Heart left ventricle (tissue), 16 donors: ENCODE measurements around the gene STXBP4. TPM values are rescaled to one million over a fixed set of nuclear protein-coding genes. Genes with fewer than 3 reads are reported as not detected.

Experiments used
- ATAC-seq, 4 donors: fragments of 200-7000 bp; cut with Tn5 transposase; one replicate each; pipeline ENCODE4 v1.9.1; 2020 to 2022; ENCODE audit warnings: moderate library complexity in 4 of 4, mild to moderate bottlenecking in 3 of 4, moderate number of reproducible peaks in 1 of 4
- DNase-seq, 5 donors: peaks; one replicate each; pipeline ENCODE4 v3.0.0-alpha.2; 2020
- H3K27ac ChIP-seq, 12 donors: fragments of 200-600 bp; sonication (generic) in 4 of 12; one replicate each; pipeline versions ENCODE4 v1.5.0 to v1.8.0; 2016 to 2022; ENCODE audit warnings: mild to moderate bottlenecking in 2 of 12
- H3K27me3 ChIP-seq, 9 donors: fragments of 200-600 bp; sonication (generic) in 2 of 9; one replicate each; pipeline versions ENCODE4 v1.5.1 to v1.8.0; 2016 to 2022; ENCODE audit warnings: mild to moderate bottlenecking in 3 of 9
- H3K36me3 ChIP-seq, 9 donors: fragments of 200-600 bp; sonication (generic) in 2 of 9; one replicate each; pipeline versions ENCODE4 v1.5.0 to v1.8.0; 2018 to 2022; ENCODE audit warnings: mild to moderate bottlenecking in 2 of 9
- H3K4me1 ChIP-seq, 12 donors: fragments of 200-600 bp; sonication (generic) in 4 of 12; one replicate each; pipeline versions ENCODE4 v1.5.0 to v1.8.0; 2016 to 2022; ENCODE audit warnings: mild to moderate bottlenecking in 3 of 12
- H3K4me3 ChIP-seq, 12 donors: fragments of 200-600 bp; sonication (generic) in 4 of 12; one replicate each; pipeline versions ENCODE4 v1.5.0 to v1.8.0; 2017 to 2022; ENCODE audit warnings: mild to moderate bottlenecking in 9 of 12, moderate library complexity in 4 of 12
- H3K9me3 ChIP-seq, 12 donors: fragments of 200-600 bp; sonication (generic) in 4 of 12; one replicate each; pipeline versions ENCODE4 v1.5.0 to v1.8.0; 2016 to 2022; ENCODE audit warnings: mild to moderate bottlenecking in 1 of 12
- CTCF ChIP-seq, 12 donors: fragments of 200-600 bp; sonication (generic) in 4 of 12; IDR thresholded peaks; one replicate each; pipeline versions ENCODE4 v1.5.0 to v1.8.0; 2018 to 2022; ENCODE audit warnings: antibody characterized with exemption in 12 of 12, mild to moderate bottlenecking in 5 of 12
- POLR2A ChIP-seq, 2 donors: fragments of 450-650 bp; IDR thresholded peaks; one replicate each; pipeline ENCODE4 v1.6.1; 2017; ENCODE audit warnings: antibody characterized with exemption in 2 of 2, mild to moderate bottlenecking in 2 of 2, moderate library complexity in 2 of 2
- WGBS, 4 donors: extraction: QIAGEN DNeasy Blood & Tissue Kit in 2 of 4; methylation state at CpG; one replicate each; pipeline versions ENCODE4 v1.1.5 to v1.1.7; 2013 to 2018; 5-methylcytosine and 5-hydroxymethylcytosine counted together
- intact Hi-C, 10 donors: fragments of 100-400 bp; cut with DNase I; formaldehyde crosslinking; loops; one replicate each; pipeline versions ENCODE4 v1.11.1 to v1.14.2; 2022
- polyA plus RNA-seq, 2 donors: library from polyadenylated mRNA; stranded (reverse); fragments of 200-250 nt; gene quantifications; one replicate each; pipeline ENCODE4 v1.2.3, GENCODE V29; 2013
- total RNA-seq, 9 donors: library from RNA; depleted of rRNA in 2 of 9; stranded (reverse); fragments of >200 nt in 2 of 9; fragmentation: NEBNext Ultra II Directional in 3 of 9; extraction: Animal tissue kit (Norgen Biotek cat#: 25700) in 3 of 9; gene quantifications; one replicate each; pipeline versions ENCODE4 v1.1.0 to v1.2.4, GENCODE V29; 2016 to 2023
- donor health status: ischemic (EF 13 %, LVEDD 7.1; RV severe dilation, severe dysfunction).
- donor health status: healthy with polysubstance abuse.
- donor health status: DM: no; HTN: yes; CAD: no.
- donor health status: DM: no; HTN: no; CAD: no.
- donor health status: ischemic (EF 25% LVEDD 6.9; RV normal size, moderate dysfunction).
- donor health status: ischemic (EF 25% LVEDD 5.7; RV mildly dilated, moderate dysfunction).
- donor health status: healthy.
- donor health status: DM: yes; HTN: yes; CAD: no.
- donor health status: ischemic (EF 35%, LVEDD 5.7; RV mildly dilated, moderate dysfunction).
- donor health status: nonischemic (EF 11% LVEDD 7.7; RV severe dilation, severe dysfunction).
- donor health status: DM: yes; HTN: yes; CAD: no.
- donor health status: PGD.
- donor health status: ischemic (EF 29% LVEDD 5.4; RV normal size, mild dysfunction).
- donor health status: nonischemic (EF 23%, LVEDD 6.1; RV moderate dilation, normal function).

Gene STXBP4
- total and polyA plus RNA-seq, 11 donors = 1.3 to 7.8 (median 4.7) TPM

GRCh38 chr17:54945231-54945630 is 23.3 kb upstream of the STXBP4 start:
- Histone ChIP-seq H3K36me3 (peaks cover 0 to 4% (median 0%) of the 10 kb centered on the region in 9 donors), H3K4me3 (no peak overlapping the region), H3K27me3 (no peaks in the 10 kb centered on the region), H3K27ac (no peak overlapping the region), H3K9me3 (no peaks in the 10 kb centered on the region), H3K4me1 (no peaks in the 10 kb centered on the region)
- whole genome bisulfite sequencing, 4 donors = 78 to 88% (median 83%) methylated on average over 1 of the region's 1 CpG
- no peak for ATAC-seq
- TF ChIP-seq CTCF (IDR thresholded peaks at IDR 0.05) = no peak
- TF ChIP-seq POLR2A (IDR thresholded peaks at IDR 0.05) = no peak
- intact Hi-C loops = no loop called here
- no peak for DNase-seq

- no peak for TF ChIP-seq POLR2A (IDR thresholded peaks at IDR 0.05)
- no peak for TF ChIP-seq CTCF (IDR thresholded peaks at IDR 0.05)
- H3K4me3 ChIP-seq = no peak overlapping the region
- no peak for ATAC-seq
Observed at GRCh38 chr17:54945671-54946070, 22.9 kb upstream of the STXBP4 start.

GRCh38 chr17:54947396-54947795 is 21.2 kb upstream of the STXBP4 start:
- peaks cover 0 to 8% (median 0%) of the 10 kb centered on the region in 9 donors for H3K36me3 ChIP-seq
- H3K4me1 ChIP-seq = no peaks in the 10 kb centered on the region
- ATAC-seq (no peak), DNase-seq (no peak)
- H3K27ac ChIP-seq = no peak overlapping the region
- intact Hi-C loops = no loop called here
- H3K9me3 ChIP-seq = no peaks in the 10 kb centered on the region
- no peak for TF ChIP-seq CTCF (IDR thresholded peaks at IDR 0.05)
- TF ChIP-seq POLR2A (IDR thresholded peaks at IDR 0.05) = no peak
- no peaks in the 10 kb centered on the region for H3K27me3 ChIP-seq
- WGBS, 4 donors = 87 to 94% (median 91%) methylated on average over 2 of the region's 2 CpGs
- no peak overlapping the region for H3K4me3 ChIP-seq

More at GRCh38 chr17:54945671-54946070, 22.9 kb upstream of the STXBP4 start:
- Histone ChIP-seq H3K27ac (no peak overlapping the region), H3K4me1 (no peaks in the 10 kb centered on the region), H3K36me3 (peaks cover 0 to 3% (median 0%) of the 10 kb centered on the region in 9 donors), H3K9me3 (no peaks in the 10 kb centered on the region), H3K27me3 (no peaks in the 10 kb centered on the region)
- WGBS, 4 donors = 65 to 74% (median 70%) methylated on average over 1 of the region's 1 CpG
- DNase-seq = no peak
- intact Hi-C loops = no loop called here

- Histone ChIP-seq H3K27ac (no peak overlapping the region), H3K36me3 (peaks cover 0 to 16% (median 3%) of the 10 kb centered on the region in 9 donors), H3K27me3 (no peaks in the 10 kb centered on the region), H3K9me3 (no peaks in the 10 kb centered on the region), H3K4me1 (no peaks in the 10 kb centered on the region), H3K4me3 (no peak overlapping the region)
- TF ChIP-seq CTCF (IDR thresholded peaks at IDR 0.05) (no peak), POLR2A (IDR thresholded peaks at IDR 0.05) (no peak)
- 63 to 76% (median 75%) methylated on average over 5 of the region's 5 CpGs for WGBS, 4 donors
- no peak for DNase-seq
- no peak for ATAC-seq
- intact Hi-C loops = no loop called here
Observed at GRCh38 chr17:54948380-54948779, 20.2 kb upstream of the STXBP4 start.
